Activated T-helper 1 cell treated with anti-CD3 and anti-CD28 coated beads, Interleukin-12 subunit alpha, Interleukin-12 subunit beta, Interleukin-2, Interleukin-4 antibody, amounts not matched to agents 30 ng/mL and 10 ng/mL and 1 ng/mL, durations not matched to agents 14 hours and 24 hours and 36 hours (primary cell): ENCODE data around the gene BCKDHB. TPM values are rescaled to one million over a fixed set of nuclear protein-coding genes. Genes with fewer than 3 reads are reported as not detected.

Source experiments
- DNase-seq: peaks from one replicate; pipeline ENCODE4 v3.0.0; 2021; ENCODE audit warnings: low spot score
- H3K27ac Mint-ChIP-seq: one replicate; pipeline ENCODE4 v1.8.0; 2021; ENCODE audit warnings: mild to moderate bottlenecking, mixed read lengths
- H3K27me3 Mint-ChIP-seq: one replicate; pipeline ENCODE4 v1.8.0; 2022; ENCODE audit warnings: mild to moderate bottlenecking, moderate library complexity, mixed read lengths; ENCODE audit not compliant: insufficient read depth
- H3K36me3 Mint-ChIP-seq: one replicate; pipeline ENCODE4 v1.8.0; 2021; ENCODE audit warnings: low read depth, mixed read lengths
- H3K4me1 Mint-ChIP-seq: one replicate; pipeline ENCODE4 v1.8.0; 2021; ENCODE audit warnings: low read depth, mixed read lengths
- H3K4me3 Mint-ChIP-seq: one replicate; pipeline ENCODE4 v1.8.0; 2021; ENCODE audit warnings: mild to moderate bottlenecking, moderate library complexity, mixed read lengths
- H3K9me3 Mint-ChIP-seq: one replicate; pipeline ENCODE4 v1.8.0; 2021; ENCODE audit warnings: mixed read lengths
- intact Hi-C: fragments of 100-400 bp; cut with micrococcal nuclease; formaldehyde crosslinking; loops from one replicate; pipeline ENCODE4 v1.15.1; 2024
- total RNA-seq: library from RNA; stranded (reverse); gene quantifications from 2 replicates; pipeline ENCODE4 v1.2.3, GENCODE V29; 2022

Gene BCKDHB
- total RNA-seq, 1 donor from 2014 or later = 13.3 TPM

DNA sequence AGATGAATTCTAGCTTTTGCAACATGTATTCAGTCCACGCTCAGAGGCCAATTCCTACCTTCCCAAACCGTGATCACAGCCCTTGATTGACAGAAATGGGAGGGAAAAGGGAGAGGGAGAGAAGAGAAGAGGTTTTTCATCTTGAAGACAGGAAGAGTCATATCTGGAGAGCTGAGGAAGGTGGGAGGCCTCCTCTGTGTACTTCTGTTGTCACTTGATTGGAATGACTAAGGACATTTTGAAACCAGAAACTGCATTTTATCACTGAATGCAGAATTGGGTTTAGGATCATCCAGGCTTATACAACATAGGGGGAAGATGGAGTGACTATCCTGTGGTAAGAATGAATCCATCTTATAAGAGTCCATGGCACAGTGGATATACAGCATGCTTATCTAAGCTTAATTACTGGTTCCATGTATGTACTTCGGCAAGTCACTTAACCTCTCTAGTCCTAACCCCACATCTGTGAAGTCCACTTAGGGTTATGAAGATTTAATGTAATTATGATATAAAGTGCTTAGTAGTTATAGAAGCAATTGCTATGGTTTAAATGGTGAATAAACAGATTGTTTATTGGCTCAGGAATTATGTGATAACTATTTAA, 144.0 kb downstream of the BCKDHB start:
- no peak for DNase-seq
- H3K4me1 Mint-ChIP-seq = peaks cover 13% of the 10 kb centered on the region
- H3K27me3 Mint-ChIP-seq = peaks cover 2% of the 10 kb centered on the region
- H3K27ac Mint-ChIP-seq = peak overlapping the region; percentile 36
- intact Hi-C loops = no loop called here
- H3K4me3 Mint-ChIP-seq = no peak overlapping the region
- no peaks in the 10 kb centered on the region for H3K36me3 Mint-ChIP-seq
- H3K9me3 Mint-ChIP-seq = no peaks in the 10 kb centered on the region

DNA sequence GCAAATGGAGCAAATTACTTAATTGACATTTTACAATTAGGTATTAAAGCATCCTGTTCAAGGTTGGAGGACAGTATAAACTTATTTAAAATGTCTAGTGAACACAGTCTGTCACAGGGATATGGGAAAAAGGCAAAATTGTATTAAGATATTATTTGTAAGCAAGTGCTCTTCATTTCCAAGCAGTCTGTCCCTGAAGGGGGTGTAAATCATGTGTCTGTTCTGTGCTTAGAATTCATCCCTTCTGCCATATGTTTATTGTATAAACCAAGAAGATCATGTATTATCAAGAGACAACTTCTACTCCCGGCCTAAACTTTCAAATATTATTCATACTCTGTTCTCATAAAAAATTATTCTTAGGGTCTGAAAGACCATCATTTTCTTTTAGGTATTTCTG, 144.8 kb downstream of the BCKDHB start:
- intact Hi-C loops = no loop called here
- no peaks in the 10 kb centered on the region for H3K36me3 Mint-ChIP-seq
- no peak overlapping the region for H3K4me3 Mint-ChIP-seq
- H3K27ac Mint-ChIP-seq = no peak overlapping the region
- no peak for DNase-seq
- H3K4me1 Mint-ChIP-seq = peaks cover 13% of the 10 kb centered on the region
- H3K27me3 Mint-ChIP-seq = peaks cover 2% of the 10 kb centered on the region
- H3K9me3 Mint-ChIP-seq = no peaks in the 10 kb centered on the region

GRCh38 chr6:80254716-80255115, 148.2 kb downstream of the BCKDHB start:
- no peak for DNase-seq
- H3K36me3 Mint-ChIP-seq = no peaks in the 10 kb centered on the region
- intact Hi-C loops = no loop called here
- no peak overlapping the region for H3K27ac Mint-ChIP-seq
- no peaks in the 10 kb centered on the region for H3K9me3 Mint-ChIP-seq
- H3K27me3 Mint-ChIP-seq = no peaks in the 10 kb centered on the region
- no peak overlapping the region for H3K4me3 Mint-ChIP-seq
- H3K4me1 Mint-ChIP-seq = peaks cover 13% of the 10 kb centered on the region

DNA sequence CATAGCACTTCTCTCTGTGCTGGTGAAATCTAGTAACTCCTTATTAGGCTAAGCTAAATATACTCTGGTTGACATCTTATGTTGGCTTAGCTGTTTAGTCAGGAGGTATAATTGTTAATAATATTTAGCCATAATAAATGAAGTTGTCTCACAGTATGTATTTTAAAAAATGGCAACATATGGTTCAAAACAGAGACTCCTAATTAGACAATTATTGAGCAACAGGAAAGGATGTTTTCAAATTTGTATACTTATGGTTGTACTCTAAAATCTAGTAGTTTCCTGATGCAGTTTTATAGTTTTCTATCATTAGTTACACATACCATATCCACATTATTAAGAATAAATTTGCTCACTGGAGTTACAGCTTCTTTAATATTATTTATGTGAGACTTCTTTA, 150.2 kb downstream of the BCKDHB start:
- Mint-ChIP-seq H3K4me1 (no peaks in the 10 kb centered on the region), H3K9me3 (no peaks in the 10 kb centered on the region), H3K27me3 (no peaks in the 10 kb centered on the region), H3K27ac (no peak overlapping the region), H3K4me3 (no peak overlapping the region), H3K36me3 (no peaks in the 10 kb centered on the region)
- DNase-seq = no peak
- intact Hi-C loops = no loop called here

DNA sequence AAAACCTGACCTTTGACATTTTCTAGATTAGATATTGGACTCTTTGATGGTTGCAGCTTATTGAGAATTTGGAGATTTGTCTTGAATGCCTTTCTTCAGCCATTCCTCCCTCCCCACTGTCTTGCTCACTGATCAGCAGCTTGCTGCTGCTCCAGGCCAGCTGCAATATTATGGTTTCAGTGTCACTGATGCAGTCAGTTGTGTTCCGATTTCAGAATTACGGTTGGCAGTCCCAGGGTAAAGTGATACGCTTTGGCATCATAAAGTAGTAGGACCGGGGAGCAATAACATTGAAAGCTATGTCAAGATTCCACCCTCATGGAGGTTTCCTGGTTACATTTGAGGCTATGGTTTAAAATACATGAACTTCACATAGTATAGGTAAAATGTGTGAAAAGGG, 152.6 kb downstream of the BCKDHB start:
- Mint-ChIP-seq H3K9me3 (no peaks in the 10 kb centered on the region), H3K27me3 (no peaks in the 10 kb centered on the region), H3K4me1 (no peaks in the 10 kb centered on the region), H3K27ac (no peak overlapping the region), H3K36me3 (no peaks in the 10 kb centered on the region), H3K4me3 (no peak overlapping the region)
- DNase-seq = no peak
- intact Hi-C loops = no loop called here

DNA sequence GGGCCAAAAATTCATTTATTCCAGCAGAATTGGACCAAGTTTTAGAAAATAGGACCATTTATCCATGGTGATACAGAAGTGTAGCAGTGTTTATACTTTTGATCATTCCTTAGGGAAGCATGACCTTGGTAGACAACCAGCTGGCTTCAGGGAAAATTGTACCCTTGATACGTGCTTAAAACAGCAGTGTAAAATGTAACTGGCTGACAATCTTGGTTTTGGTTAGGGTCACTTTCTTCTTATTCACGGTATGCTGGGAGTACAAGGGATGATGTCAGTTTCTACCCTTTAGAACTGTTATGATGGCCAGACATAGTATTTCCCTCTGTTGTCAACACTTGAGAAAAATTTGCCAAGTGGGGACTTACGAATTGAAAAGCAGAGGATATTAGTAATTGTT, 157.1 kb downstream of the BCKDHB start:
- no peak for DNase-seq
- no peak overlapping the region for H3K4me3 Mint-ChIP-seq
- intact Hi-C loops = no loop called here
- H3K27me3 Mint-ChIP-seq = no peaks in the 10 kb centered on the region
- H3K4me1 Mint-ChIP-seq = no peaks in the 10 kb centered on the region
- no peaks in the 10 kb centered on the region for H3K36me3 Mint-ChIP-seq
- no peaks in the 10 kb centered on the region for H3K9me3 Mint-ChIP-seq
- H3K27ac Mint-ChIP-seq = no peak overlapping the region

GRCh38 chr6:80268865-80269730, 162.6 kb downstream of the BCKDHB start:
- Mint-ChIP-seq H3K4me1 (no peaks in the 10 kb centered on the region), H3K36me3 (no peaks in the 10 kb centered on the region), H3K27me3 (no peaks in the 10 kb centered on the region), H3K9me3 (no peaks in the 10 kb centered on the region), H3K4me3 (no peak overlapping the region), H3K27ac (no peak overlapping the region)
- no peak for DNase-seq
- intact Hi-C loops = no loop called here

- no peaks in the 10 kb centered on the region for H3K27me3 Mint-ChIP-seq
- no peak overlapping the region for H3K4me3 Mint-ChIP-seq
- H3K36me3 Mint-ChIP-seq = no peaks in the 10 kb centered on the region
- intact Hi-C loops = no loop called here
- H3K4me1 Mint-ChIP-seq = no peaks in the 10 kb centered on the region
- no peak for DNase-seq
- H3K9me3 Mint-ChIP-seq = no peaks in the 10 kb centered on the region
- H3K27ac Mint-ChIP-seq = no peak overlapping the region
These were observed 164.6 kb downstream of the BCKDHB start for GRCh38 chr6:80271074-80271473.

- H3K4me3 Mint-ChIP-seq = no peak overlapping the region
- no peaks in the 10 kb centered on the region for H3K27me3 Mint-ChIP-seq
- H3K9me3 Mint-ChIP-seq = no peaks in the 10 kb centered on the region
- no peak for DNase-seq
- no peaks in the 10 kb centered on the region for H3K4me1 Mint-ChIP-seq
- H3K36me3 Mint-ChIP-seq = no peaks in the 10 kb centered on the region
- intact Hi-C loops = no loop called here
- H3K27ac Mint-ChIP-seq = no peak overlapping the region
These were observed 166.5 kb downstream of the BCKDHB start for GRCh38 chr6:80272988-80273387.

DNA sequence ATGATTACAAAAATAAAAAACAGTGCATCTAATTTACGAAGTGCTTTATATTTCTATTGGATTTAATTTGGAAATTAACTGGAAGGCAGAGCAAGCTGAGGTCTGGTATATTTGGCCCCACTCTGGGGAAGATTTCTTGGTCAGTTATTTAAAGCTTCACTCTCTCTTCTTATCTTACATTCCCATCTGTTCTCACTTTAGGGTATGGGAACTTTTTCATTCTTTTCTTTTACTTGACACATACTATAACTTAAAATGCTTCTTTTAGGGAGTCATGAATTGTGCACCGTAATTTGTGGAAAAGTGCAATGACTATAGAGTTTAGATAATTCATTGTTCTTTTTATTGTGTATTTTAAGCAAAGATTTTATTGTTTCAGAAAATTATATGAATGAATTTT, 170.4 kb downstream of the BCKDHB start:
- H3K4me1 Mint-ChIP-seq = peaks cover 9% of the 10 kb centered on the region
- no peak for DNase-seq
- H3K9me3 Mint-ChIP-seq = no peaks in the 10 kb centered on the region
- H3K27ac Mint-ChIP-seq = no peak overlapping the region
- no peak overlapping the region for H3K4me3 Mint-ChIP-seq
- intact Hi-C loops = no loop called here
- no peaks in the 10 kb centered on the region for H3K27me3 Mint-ChIP-seq
- no peaks in the 10 kb centered on the region for H3K36me3 Mint-ChIP-seq

DNA sequence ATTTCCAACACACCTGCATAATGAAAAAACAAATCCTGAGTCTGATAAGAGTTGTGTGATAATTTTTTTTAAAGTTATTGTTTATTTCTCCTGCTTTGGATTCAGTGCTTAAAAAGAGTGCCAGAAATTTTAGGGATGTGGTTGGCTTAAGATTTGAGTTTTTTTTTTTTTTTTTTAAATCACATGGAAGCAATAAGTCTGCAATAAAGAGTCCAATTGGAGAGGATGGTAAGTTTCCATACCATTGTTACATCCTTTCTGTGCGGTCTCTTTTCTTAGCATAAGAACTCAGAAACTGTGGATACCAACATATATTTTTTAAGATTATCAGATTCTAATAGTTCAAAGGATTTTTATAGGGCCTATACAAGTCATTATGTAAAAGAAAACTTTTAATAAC, 171.0 kb downstream of the BCKDHB start:
- peaks cover 9% of the 10 kb centered on the region for H3K4me1 Mint-ChIP-seq
- no peak overlapping the region for H3K4me3 Mint-ChIP-seq
- H3K9me3 Mint-ChIP-seq = no peaks in the 10 kb centered on the region
- no peak overlapping the region for H3K27ac Mint-ChIP-seq
- intact Hi-C loops = no loop called here
- DNase-seq = no peak
- H3K36me3 Mint-ChIP-seq = no peaks in the 10 kb centered on the region
- H3K27me3 Mint-ChIP-seq = no peaks in the 10 kb centered on the region

- Mint-ChIP-seq H3K27me3 (no peaks in the 10 kb centered on the region), H3K9me3 (no peaks in the 10 kb centered on the region), H3K36me3 (no peaks in the 10 kb centered on the region), H3K27ac (no peak overlapping the region), H3K4me3 (no peak overlapping the region), H3K4me1 (peaks cover 9% of the 10 kb centered on the region)
- intact Hi-C loops = no loop called here
- no peak for DNase-seq
These were observed 174.0 kb downstream of the BCKDHB start for GRCh38 chr6:80280262-80281010.

DNA sequence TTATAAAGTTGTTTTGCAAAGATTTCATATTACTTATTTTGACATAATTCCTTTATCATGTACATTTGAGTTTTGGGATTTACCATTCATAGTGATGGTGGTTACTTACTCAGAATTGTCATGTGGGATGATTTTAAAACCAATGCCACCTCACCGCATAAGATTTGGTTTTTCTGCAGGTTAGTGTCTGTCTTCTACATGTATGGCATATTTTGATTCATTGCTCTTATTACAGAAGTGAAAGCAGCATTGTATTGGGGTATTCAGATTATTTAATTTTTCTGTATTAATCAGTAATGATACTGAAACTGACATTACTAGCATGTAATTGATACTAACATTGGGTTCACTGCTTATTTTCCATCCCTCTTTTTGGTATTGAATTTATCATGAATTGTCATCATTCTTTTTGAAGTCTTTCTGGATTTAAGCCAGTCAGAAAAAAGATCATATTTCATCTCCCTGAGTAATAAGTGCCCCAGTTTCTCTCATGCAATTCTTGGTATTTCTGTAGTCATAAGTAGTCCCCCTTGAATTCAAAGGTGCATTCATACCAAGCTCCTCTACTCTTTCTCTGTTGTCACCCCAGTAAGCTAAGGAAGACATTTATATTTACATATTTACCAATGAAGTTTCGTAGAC, 176.6 kb downstream of the BCKDHB start:
- DNase-seq = no peak
- intact Hi-C loops = no loop called here
- H3K27ac Mint-ChIP-seq = no peak overlapping the region
- H3K9me3 Mint-ChIP-seq = no peaks in the 10 kb centered on the region
- H3K4me3 Mint-ChIP-seq = no peak overlapping the region
- no peaks in the 10 kb centered on the region for H3K27me3 Mint-ChIP-seq
- peaks cover 9% of the 10 kb centered on the region for H3K4me1 Mint-ChIP-seq
- H3K36me3 Mint-ChIP-seq = no peaks in the 10 kb centered on the region
